Fibroblast of villous mesenchyme (primary cell): ENCODE results near the gene DCUN1D4. TPM values are rescaled to one million over a fixed set of nuclear protein-coding genes. Genes with fewer than 3 reads are reported as not detected.
"Not testable (repeated sequence)": the region's sequence is repeated elsewhere in the genome, so short reads cannot be mapped to it uniquely, and the experiment has no call there.

ENCODE experiments used
- DNase-seq: peaks from one replicate; pipeline ENCODE4 v3.0.0-alpha.2; 2010; ENCODE audit warnings: low read depth
- H3K4me3 ChIP-seq: 2 replicates; pipeline ENCODE4 v1.5.1; 2011; ENCODE audit warnings: low read depth, mild to moderate bottlenecking, low read length
- CTCF ChIP-seq: IDR thresholded peaks from 2 replicates; pipeline ENCODE4 v1.5.1; 2012; ENCODE audit warnings: low read depth, mild to moderate bottlenecking, low read length; ENCODE audit not compliant: insufficient read depth
- total RNA-seq: library from RNA; depleted of rRNA; stranded (reverse); fragments of >200 nt; gene quantifications from 2 replicates; pipeline ENCODE4 v1.2.3, GENCODE V29; 2012

Gene DCUN1D4
- total RNA-seq, 1 donor, result 58.3 TPM

GRCh38 chr4:51930557-51930956 is 87.6 kb downstream of the DCUN1D4 start:
- DNase-seq, result peak; percentile 21
- no peak for TF ChIP-seq CTCF
- no peak overlapping the region for H3K4me3 ChIP-seq

GRCh38 chr4:51931461-51931860 is 88.5 kb downstream of the DCUN1D4 start:
- no peak for DNase-seq
- no peak overlapping the region for H3K4me3 ChIP-seq
- TF ChIP-seq CTCF, result no peak

DNA sequence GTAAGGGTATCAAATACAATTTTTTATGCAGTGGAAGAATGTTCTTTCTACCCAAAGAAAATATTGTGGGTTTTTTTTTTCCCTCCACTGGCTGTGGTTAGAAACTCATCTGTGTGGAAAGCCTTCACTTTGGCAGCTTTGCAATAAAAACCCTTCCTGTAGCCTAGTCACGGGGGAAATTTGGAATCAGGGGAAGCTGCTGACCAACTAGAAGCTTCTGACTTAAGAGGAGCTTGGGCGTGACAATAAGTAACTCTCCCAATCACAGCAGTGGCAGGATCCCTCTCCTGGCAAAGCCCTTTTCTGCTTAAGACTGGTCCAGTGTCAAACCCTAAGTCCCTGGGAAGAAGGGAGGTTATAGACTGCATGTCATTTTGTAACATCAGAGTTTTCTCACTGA is 89.3 kb downstream of the DCUN1D4 start:
- DNase-seq, result peak; percentile 24
- H3K4me3 ChIP-seq, result no peak overlapping the region
- no peak for TF ChIP-seq CTCF

DNA sequence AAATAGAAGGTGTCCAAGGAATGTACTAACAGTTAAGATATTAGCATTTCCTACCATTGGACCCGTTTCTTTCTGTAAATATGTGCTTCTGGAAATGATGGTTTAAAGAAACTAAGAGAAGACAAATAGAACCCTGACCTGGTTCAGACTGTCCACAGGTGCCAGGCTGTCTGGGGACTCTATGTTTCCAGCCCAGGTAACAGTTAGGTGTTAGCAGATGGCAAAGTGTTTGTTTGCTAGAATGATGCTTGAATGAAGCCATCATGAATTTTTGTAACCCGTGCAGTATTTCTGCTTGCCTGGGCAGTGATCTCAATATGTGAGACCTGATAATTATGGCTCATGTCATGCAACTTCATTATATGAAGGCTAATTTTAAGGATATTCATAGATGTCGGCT is 89.7 kb downstream of the DCUN1D4 start:
- TF ChIP-seq CTCF, result no peak
- no peak for DNase-seq
- no peak overlapping the region for H3K4me3 ChIP-seq

GRCh38 chr4:51940460-51940859 is 97.5 kb downstream of the DCUN1D4 start:
- not testable (repeated sequence) for H3K4me3 ChIP-seq, DNase-seq

GRCh38 chr4:51942108-51942832 is 99.3 kb downstream of the DCUN1D4 start:
- H3K4me3 ChIP-seq, result no peak overlapping the region
- no peak for TF ChIP-seq CTCF
- no peak for DNase-seq

DNA sequence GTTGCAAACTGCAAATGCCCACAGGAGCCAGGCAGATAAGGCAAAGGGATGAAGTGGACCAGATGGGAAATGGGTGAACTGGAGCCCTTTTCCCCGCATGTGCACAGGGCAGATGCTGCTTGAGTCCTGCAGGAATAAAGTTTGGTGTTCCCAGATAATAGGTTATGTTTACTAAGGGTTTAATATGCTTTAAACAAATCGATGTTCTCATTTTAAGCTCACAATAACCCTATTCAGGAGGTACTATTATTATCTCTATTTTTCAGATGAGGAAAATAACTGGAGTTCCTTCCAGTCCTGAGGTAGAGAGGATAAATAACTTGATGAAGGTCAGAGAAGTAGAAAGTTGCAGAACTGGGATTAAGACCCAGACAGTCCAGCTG is 99.9 kb downstream of the DCUN1D4 start:
- no peak for DNase-seq
- H3K4me3 ChIP-seq, result no peak overlapping the region
- no peak for TF ChIP-seq CTCF
